ENCODE measurements around the gene KLHDC1.

DNA sequence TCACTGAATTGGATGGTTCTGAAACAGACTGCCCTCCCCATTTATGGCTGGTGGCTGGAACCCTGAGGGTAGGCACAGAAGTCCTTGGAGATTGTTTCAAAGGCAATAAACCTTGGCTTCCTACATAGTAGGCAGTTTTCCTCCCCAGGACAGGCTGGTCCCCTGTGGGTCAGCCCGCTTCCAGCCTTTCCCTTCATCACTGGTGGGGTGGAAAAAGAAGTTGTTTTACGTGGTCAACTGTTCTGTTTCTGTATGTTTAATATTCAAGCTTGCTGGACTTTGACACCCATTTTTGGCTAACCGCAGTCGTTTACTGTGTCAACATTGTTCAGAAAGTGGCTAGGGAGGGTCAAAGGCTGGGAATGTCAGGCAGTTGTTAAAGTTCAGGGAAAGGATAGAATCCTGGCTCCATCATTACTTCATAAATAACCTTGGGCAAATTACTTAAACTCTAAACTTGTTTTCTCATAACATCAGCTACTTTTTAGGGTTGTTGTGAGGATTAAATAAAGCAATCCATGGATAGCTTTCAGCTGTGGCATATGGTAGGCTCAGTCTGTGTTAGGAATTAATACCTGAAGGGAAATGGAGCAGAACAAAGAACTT is 77.4 kb downstream of the KLHDC1 start:
- no peak for TF ChIP-seq EZH2 (IDR thresholded peaks at IDR 0.05; ENCODE audit: low read length)
- TF ChIP-seq, protein P1, sequence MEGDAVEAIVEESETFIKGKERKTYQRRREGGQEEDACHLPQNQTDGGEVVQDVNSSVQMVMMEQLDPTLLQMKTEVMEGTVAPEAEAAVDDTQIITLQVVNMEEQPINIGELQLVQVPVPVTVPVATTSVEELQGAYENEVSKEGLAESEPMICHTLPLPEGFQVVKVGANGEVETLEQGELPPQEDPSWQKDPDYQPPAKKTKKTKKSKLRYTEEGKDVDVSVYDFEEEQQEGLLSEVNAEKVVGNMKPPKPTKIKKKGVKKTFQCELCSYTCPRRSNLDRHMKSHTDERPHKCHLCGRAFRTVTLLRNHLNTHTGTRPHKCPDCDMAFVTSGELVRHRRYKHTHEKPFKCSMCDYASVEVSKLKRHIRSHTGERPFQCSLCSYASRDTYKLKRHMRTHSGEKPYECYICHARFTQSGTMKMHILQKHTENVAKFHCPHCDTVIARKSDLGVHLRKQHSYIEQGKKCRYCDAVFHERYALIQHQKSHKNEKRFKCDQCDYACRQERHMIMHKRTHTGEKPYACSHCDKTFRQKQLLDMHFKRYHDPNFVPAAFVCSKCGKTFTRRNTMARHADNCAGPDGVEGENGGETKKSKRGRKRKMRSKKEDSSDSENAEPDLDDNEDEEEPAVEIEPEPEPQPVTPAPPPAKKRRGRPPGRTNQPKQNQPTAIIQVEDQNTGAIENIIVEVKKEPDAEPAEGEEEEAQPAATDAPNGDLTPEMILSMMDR (optimal IDR thresholded peaks at IDR 0.05 in 1 of 3, IDR thresholded peaks at IDR 0.05 in 1 of 3, conservative IDR thresholded peaks at IDR 0.05 in 1 of 3; ENCODE audit: extremely low read depth in 1 of 3, insufficient read depth in 2 of 3, low read length in 3 of 3), result no peak

All from keratinocyte (primary cell).